K562 (cell line): ENCODE data around the gene SLC4A3. TPM values are rescaled to one million over a fixed set of nuclear protein-coding genes. Genes with fewer than 3 reads are reported as not detected.

Experiments
- ATAC-seq: fragments of 200-7000 bp; cut with Tn5 transposase; 3 replicates; pipeline ENCODE4 v1.9.1; 2020; ENCODE audit warnings: moderate library complexity
- BruUV-seq: library from RNA; stranded (reverse); fragments of 400-500 nt; replicated peaks from 2 replicates; lab custom pipeline; 2021; lab: Mats Ljungman, UMichigan
- CTCF ChIA-PET: fragments of 300-600 bp; formaldehyde crosslinking; extraction: SDS; loops from one replicate; lab custom pipeline; 2021; ENCODE audit warnings: low intra/inter-chr PET ratio; lab: Yijun Ruan, JAX
- POLR2A ChIA-PET: fragments of 300-600, 350-650 bp; sonication (Branson Sonifier 250); formaldehyde crosslinking; extraction: SDS; loops from one replicate; lab custom pipeline; 2021; ENCODE audit warnings: antibody characterized with exemption, inconsistent platforms; lab: Yijun Ruan, JAX
- DNase-seq, 4 experiments: peaks; one replicate each; pipeline versions ENCODE4 v3.0.0 to v3.0.0-alpha.2; 2011 to 2018; ENCODE audit warnings: low spot score in 3 of 4, mixed read lengths in 3 of 4; ENCODE audit errors: extremely low read depth in 1 of 4
- FAIRE-seq: peaks from 2 replicates; lab custom pipeline; 2011; peaks lifted over from hg19 to GRCh38; lab: Jason Lieb, UNC
- H2AFZ ChIP-seq: 2 replicates; pipeline ENCODE4 v1.6.0; 2011; ENCODE audit warnings: low read depth, low read length, control low read depth, inconsistent platforms
- H3K27ac ChIP-seq: fragments of 200-600 bp; 3 replicates; pipeline ENCODE4 v1.8.0; 2011; ENCODE audit warnings: low read depth, mild to moderate bottlenecking, control low read depth, inconsistent platforms, low read length, moderate library complexity, mixed read lengths; ENCODE audit errors: extremely low read depth
- H3K27me3 ChIP-seq, 2 experiments: fragments of 300-600 bp in 1 of 2; 2 replicates in 1 of 2; 3 replicates in 1 of 2; pipeline versions ENCODE4 v1.6.0 to v1.8.0; 2011; ENCODE audit warnings: inconsistent platforms in 2 of 2, low read length in 2 of 2, mild to moderate bottlenecking in 1 of 2, mixed read lengths in 1 of 2, moderate library complexity in 1 of 2; ENCODE audit not compliant: control insufficient read depth in 2 of 2, insufficient read depth in 2 of 2
- H3K36me3 ChIP-seq: fragments of 300-600 bp; 3 replicates; pipeline ENCODE4 v1.8.0; 2011; ENCODE audit warnings: mild to moderate bottlenecking, low read length, inconsistent platforms; ENCODE audit not compliant: control insufficient read depth, insufficient read depth
- H3K4me1 ChIP-seq, 2 experiments: fragments of 200-600 bp in 1 of 2; replicated peaks in 1 of 2; 2 replicates in 1 of 2; 3 replicates in 1 of 2; pipeline versions ENCODE4 v1.5.1 to v1.8.0; 2011; ENCODE audit warnings: inconsistent platforms in 2 of 2, low read length in 2 of 2, mild to moderate bottlenecking in 1 of 2, mixed read lengths in 1 of 2, moderate library complexity in 1 of 2; ENCODE audit not compliant: control insufficient read depth in 2 of 2, insufficient read depth in 2 of 2
- H3K4me2 ChIP-seq: 2 replicates; pipeline ENCODE4 v1.6.1; 2011; ENCODE audit warnings: low read length, control low read depth, inconsistent platforms, mixed read lengths; ENCODE audit not compliant: insufficient read depth
- H3K4me3 ChIP-seq: fragments of 200-600 bp; sonication (generic), shearing (Covaris generic); 2 replicates; pipeline ENCODE4 v1.5.1; 2016; ENCODE audit warnings: control low read depth, inconsistent platforms
- H3K79me2 ChIP-seq: fragments of 200-600 bp; 3 replicates; pipeline ENCODE4 v1.8.0; 2011; ENCODE audit warnings: low read length, inconsistent platforms; ENCODE audit not compliant: control insufficient read depth, insufficient read depth
- H3K9ac ChIP-seq, 2 experiments: 2 replicates each; pipeline versions ENCODE4 v1.6.0 to v1.6.1; 2011; ENCODE audit warnings: low read depth in 2 of 2, low read length in 2 of 2, control low read depth in 1 of 2, inconsistent platforms in 1 of 2, mild to moderate bottlenecking in 1 of 2, mixed read lengths in 1 of 2; ENCODE audit not compliant: insufficient read depth in 1 of 2
- H3K9me1 ChIP-seq: one replicate; pipeline ENCODE4 v1.6.0; 2011; ENCODE audit warnings: inconsistent platforms, mild to moderate bottlenecking, low read length, moderate library complexity; ENCODE audit not compliant: control insufficient read depth, insufficient read depth
- H3K9me3 ChIP-seq: replicated peaks from 2 replicates; pipeline ENCODE4 v1.5.1; 2011; ENCODE audit warnings: low read depth, low read length, inconsistent platforms; ENCODE audit not compliant: control insufficient read depth, insufficient read depth
- H4K20me1 ChIP-seq: replicated peaks from 2 replicates; pipeline ENCODE4 v1.6.1; 2011; ENCODE audit warnings: low read length, inconsistent platforms, mixed read lengths; ENCODE audit not compliant: control insufficient read depth, insufficient read depth
- CC2D1A ChIP-seq: fragments of 450-650 bp; IDR thresholded peaks from 2 replicates; pipeline ENCODE4 v1.6.1; 2017; ENCODE audit warnings: mild to moderate bottlenecking
- MECOM ChIP-seq: fragments of 250-450 bp; sonication (Bioruptor Pico); IDR thresholded peaks from 2 replicates; pipeline ENCODE4 v1.8.0; 2022; ENCODE audit warnings: inconsistent platforms
- NFIC ChIP-seq: fragments of 450-650 bp; IDR thresholded peaks from 2 replicates; pipeline ENCODE4 v1.6.1; 2017; ENCODE audit warnings: mild to moderate bottlenecking, inconsistent platforms
- RFX5 ChIP-seq: IDR thresholded peaks from 2 replicates; pipeline ENCODE4 v1.6.1; 2011; ENCODE audit warnings: low read depth, mild to moderate bottlenecking, improper control_type of control experiment, low read length
- SAFB ChIP-seq: fragments of 200-400 bp; formaldehyde crosslinking; IDR thresholded peaks from 2 replicates; pipeline ENCODE4 v1.6.1; 2017; ENCODE audit warnings: low read depth, low read length, borderline replicate concordance
- SRSF9 ChIP-seq: fragments of 200-400 bp; formaldehyde crosslinking; IDR thresholded peaks from 2 replicates; pipeline ENCODE4 v1.6.1; 2017; ENCODE audit warnings: low read depth, low read length, borderline replicate concordance
- TAF7 ChIP-seq: fragments of 450-650 bp; IDR thresholded peaks from 2 replicates; pipeline ENCODE4 v1.6.1; 2016; ENCODE audit warnings: missing genetic modification characterization, missing compliant biosample characterization
- TBP ChIP-seq: optimal IDR thresholded peaks from 2 replicates; pipeline ENCODE3; 2011; ENCODE audit warnings: low read depth, low read length, improper control_type of control experiment
- ZNF695 ChIP-seq: fragments of 450-650 bp; formaldehyde crosslinking; IDR thresholded peaks from 2 replicates; pipeline ENCODE4 v1.4.0; 2020; ENCODE audit warnings: mild to moderate bottlenecking, moderate library complexity
- ZZZ3 ChIP-seq: fragments of 450-650 bp; IDR thresholded peaks from 2 replicates; pipeline ENCODE4 v1.6.1; 2016; ENCODE audit warnings: antibody characterized with exemption, mild to moderate bottlenecking, moderate library complexity
- WGBS: fragments of 100-300 bp; shearing (Covaris generic); methylation state at CpG from one replicate; pipeline ENCODE4 v1.1.6; 2016; ENCODE audit warnings: low coverage, mixed read lengths; ENCODE audit not compliant: insufficient coverage; ENCODE audit errors: missing lambda C conversion rate; 5-methylcytosine and 5-hydroxymethylcytosine counted together
- in situ Hi-C: fragments of 300-500 bp; cut with MboI; formaldehyde crosslinking; loops from 4 replicates; pipeline ENCODE4 v1.15.0; 2018; ENCODE audit warnings: inconsistent platforms, mixed read lengths
- intact Hi-C: fragments of 100-400 bp; cut with micrococcal nuclease; formaldehyde crosslinking; loops from 2 replicates; pipeline ENCODE4 v1.14.2; 2022
- polyA plus RNA-seq, 8 experiments: library from polyadenylated mRNA; depleted of rRNA in 4 of 8; stranded (reverse) in 5 of 8; unstranded in 3 of 8; fragments of >200 nt; fragmentation: Nextera tagmentation in 2 of 8; fragmentation: Illumina TruSeq in 1 of 8; extraction: Ambion mirVana in 2 of 8; extraction: Trizol in 1 of 8; gene quantifications; 2 replicates each; pipeline versions ENCODE4 v1.2.1 to v1.2.3, GENCODE V29; 2011 to 2014; ENCODE audit warnings: inconsistent platforms in 1 of 8, missing spikeins in 1 of 8
- total RNA-seq, 7 experiments: library from RNA; depleted of rRNA in 6 of 7; stranded (reverse); fragments of >200 nt in 6 of 7; fragmentation: Illumina TruSeq in 2 of 7; extraction: Trizol in 2 of 7; gene quantifications; 2 replicates each; pipeline versions ENCODE4 v1.2.1 to v1.2.3, GENCODE V29; 2011 to 2021; ENCODE audit warnings: low replicate concordance in 1 of 7
- TF ChIP-seq, protein P1 (sequence below): fragments of 250-450 bp; sonication (Bioruptor Pico); IDR thresholded peaks from 2 replicates; pipeline ENCODE4 v1.5.0; 2021; ENCODE audit warnings: mild to moderate bottlenecking, moderate library complexity
- TF ChIP-seq, protein P2 (sequence below): fragments of 250-450 bp; sonication (Bioruptor Pico); IDR thresholded peaks from 2 replicates; pipeline ENCODE4 v1.8.0; 2022; ENCODE audit warnings: inconsistent platforms, mild to moderate bottlenecking, moderate library complexity, borderline replicate concordance

The SLC4A3 gene
- total and polyA plus RNA-seq, 9 of the 15 experiments (the other 6 are each of a cell fraction or from before 2014, with no cell fraction given) = 0.04 to 0.31 (median 0.16) TPM; not detected in 5

DNA sequence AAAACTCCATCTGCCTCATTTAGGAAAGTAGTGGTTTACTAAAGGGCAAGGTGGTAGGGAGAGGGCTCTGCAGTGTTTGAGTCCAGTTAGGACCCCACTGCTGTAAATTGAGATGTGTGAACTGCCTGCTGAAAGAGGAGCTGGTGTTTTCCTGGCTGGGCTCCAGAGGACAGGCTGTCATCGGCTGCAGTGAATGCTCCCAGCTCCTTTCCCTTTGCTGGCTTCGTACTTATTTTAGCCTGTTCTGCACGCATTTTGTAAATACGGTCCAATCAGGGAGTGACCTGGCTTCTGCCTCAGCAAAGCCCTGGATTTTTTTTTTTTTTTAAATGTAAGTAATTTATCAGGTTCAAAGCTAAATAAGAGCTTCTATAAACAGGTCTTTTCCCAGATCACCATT lies 37.5 kb downstream of the SLC4A3 start:
- no peaks in the 10 kb centered on the region for H4K20me1 ChIP-seq
- DNase-seq = peak in 1 of 4 experiments; percentile 54
- intact Hi-C loops (no loop called here), in situ Hi-C loops (no loop called here)
- no peaks in the 10 kb centered on the region for H3K36me3 ChIP-seq
- peak overlapping the region; percentile 71 for H2AFZ ChIP-seq
- ChIA-PET POLR2A (interaction anchor here (0.5 to 1.9 kb wide), 2 partner anchors 10 to 19 kb away, joined by 3 to 10 read pairs; no protein-coding TSS in a partner anchor), CTCF (no interaction called here)
- no peaks in the 10 kb centered on the region for H3K27me3 ChIP-seq
- peak; percentile 32 for FAIRE-seq
- TF ChIP-seq NFIC = peak; percentile 71
- TF ChIP-seq ZNF695 (CRISPR knock-in tag) = no peak
- H3K9me3 ChIP-seq = peaks cover 9% of the 10 kb centered on the region; the same call in 1 of the 2 replicates
- H3K4me3 ChIP-seq = no peak overlapping the region
- H3K9ac ChIP-seq = peak overlapping the region; percentile 49 to 55; a peak in 3 of 4 replicates
- peaks cover 3% of the 10 kb centered on the region for H3K9me1 ChIP-seq
- H3K4me1 ChIP-seq = peaks cover 13 to 44% of the 10 kb centered on the region in 2 experiments; a peak in 4 of 5 replicates
- H3K79me2 ChIP-seq = no peaks in the 10 kb centered on the region
- 0 out of 2 replicates have a peak overlapping the region, but pooled peaks have one; percentile 31 for H3K4me2 ChIP-seq
- 11% methylated on average over 3 of the region's 4 CpGs for WGBS
- BruUV-seq = no TSS peak
- peak overlapping the region; percentile 40; the same call in 1 of the 3 replicates for H3K27ac ChIP-seq
- 0 out of 3 replicates have a peak, but pooled peaks have one; percentile 8 for ATAC-seq

DNA sequence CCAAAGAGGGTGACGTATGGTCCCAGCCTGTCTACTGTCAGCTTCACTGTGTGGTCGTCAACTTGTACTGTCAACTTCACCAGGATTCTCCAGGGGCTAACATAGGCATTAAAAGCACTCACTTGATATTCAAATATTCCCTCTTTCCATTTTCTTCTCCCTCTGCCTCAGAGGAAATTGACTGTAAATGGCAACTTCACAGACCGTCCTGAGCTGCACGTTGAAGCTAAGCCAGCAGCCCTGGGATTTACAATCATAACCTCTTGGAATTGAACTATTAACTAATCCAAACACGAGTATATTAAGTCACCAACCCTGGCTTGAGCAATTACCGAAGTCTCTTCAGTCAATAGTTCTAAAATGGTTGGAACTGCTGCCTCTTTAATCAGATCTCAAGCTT lies 38.5 kb downstream of the SLC4A3 start:
- no peak for DNase-seq
- POLR2A ChIA-PET = no interaction called here
- Histone ChIP-seq H3K9me1 (peaks cover 3% of the 10 kb centered on the region), H2AFZ (0 out of 2 replicates have a peak overlapping the region, but pooled peaks have one; percentile 9), H3K36me3 (no peaks in the 10 kb centered on the region), H3K4me1 (peaks cover 13 to 35% of the 10 kb centered on the region in 2 experiments; a peak in 4 of 5 replicates), H3K4me2 (no peak overlapping the region), H3K4me3 (no peak overlapping the region), H3K27ac (no peak overlapping the region), H3K9me3 (peaks cover 5% of the 10 kb centered on the region; the same call in 1 of the 2 replicates), H4K20me1 (no peaks in the 10 kb centered on the region), H3K9ac (no peak overlapping the region), H3K79me2 (no peaks in the 10 kb centered on the region), H3K27me3 (no peaks in the 10 kb centered on the region)
- FAIRE-seq = no peak
- CTCF ChIA-PET = no interaction called here
- in situ Hi-C loops = no loop called here
- ATAC-seq = no peak
- no TSS peak for BruUV-seq
- WGBS = 81% methylated on average over 6 of the region's 6 CpGs
- intact Hi-C loops = no loop called here
- TF ChIP-seq SRSF9 (no peak), RFX5 (no peak), TAF7 (no peak), SAFB (no peak), MECOM (CRISPR knock-in tag) (no peak), TBP (no peak), ZZZ3 (no peak), CC2D1A (no peak)
- TF ChIP-seq, protein P1, sequence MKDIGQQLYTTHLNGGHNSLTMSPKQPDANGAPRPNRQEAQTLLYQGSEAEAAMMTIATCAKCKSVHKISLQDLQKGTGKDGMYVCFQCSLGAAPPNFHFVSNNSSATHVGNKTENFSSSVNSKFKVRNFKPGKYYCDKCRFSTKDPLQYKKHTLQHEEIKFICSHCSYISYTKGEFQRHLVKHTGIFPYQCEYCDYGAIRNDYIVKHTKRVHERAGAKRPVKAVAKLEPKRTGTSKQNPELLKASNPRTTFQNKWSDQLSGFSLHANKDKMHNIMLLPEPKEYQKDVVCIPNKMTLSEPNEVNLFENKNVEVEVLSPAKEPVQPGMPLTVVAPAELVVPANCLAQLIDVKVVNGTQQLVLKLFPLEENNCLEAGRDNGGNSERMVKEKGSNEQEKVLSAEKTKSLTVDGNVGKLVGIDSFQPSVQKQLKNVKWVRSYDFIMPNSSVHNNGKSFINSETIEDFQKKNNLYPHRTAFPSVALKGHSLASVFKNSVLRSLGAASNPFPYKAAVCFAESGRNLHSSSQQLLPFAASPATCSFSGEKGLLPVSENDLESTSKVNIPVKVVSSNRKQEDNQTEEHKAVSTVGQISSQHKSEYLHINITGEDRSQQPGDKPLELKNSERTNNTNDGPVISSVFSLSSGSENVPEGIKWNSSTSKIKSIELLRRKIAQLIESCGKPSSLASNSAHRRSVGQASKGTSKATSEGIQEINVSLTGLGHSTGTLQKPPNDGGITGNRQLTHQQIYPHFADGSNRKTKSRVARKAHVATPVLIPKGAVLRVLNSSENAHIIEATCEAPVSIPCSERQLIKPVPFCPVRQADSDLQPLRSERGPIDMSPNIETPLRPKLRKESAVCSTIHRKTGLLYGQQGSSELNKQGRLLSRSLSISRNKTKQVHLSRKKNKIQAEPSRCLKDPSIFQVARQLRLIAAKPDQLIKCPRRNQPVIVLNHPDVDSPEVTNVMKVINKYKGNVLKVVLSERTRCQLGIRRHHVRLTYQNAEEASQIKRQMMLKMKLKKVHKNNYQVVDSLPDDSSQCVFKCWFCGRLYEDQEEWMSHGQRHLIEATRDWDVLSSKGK (CRISPR knock-in tag) = no peak
- TF ChIP-seq, protein P2, sequence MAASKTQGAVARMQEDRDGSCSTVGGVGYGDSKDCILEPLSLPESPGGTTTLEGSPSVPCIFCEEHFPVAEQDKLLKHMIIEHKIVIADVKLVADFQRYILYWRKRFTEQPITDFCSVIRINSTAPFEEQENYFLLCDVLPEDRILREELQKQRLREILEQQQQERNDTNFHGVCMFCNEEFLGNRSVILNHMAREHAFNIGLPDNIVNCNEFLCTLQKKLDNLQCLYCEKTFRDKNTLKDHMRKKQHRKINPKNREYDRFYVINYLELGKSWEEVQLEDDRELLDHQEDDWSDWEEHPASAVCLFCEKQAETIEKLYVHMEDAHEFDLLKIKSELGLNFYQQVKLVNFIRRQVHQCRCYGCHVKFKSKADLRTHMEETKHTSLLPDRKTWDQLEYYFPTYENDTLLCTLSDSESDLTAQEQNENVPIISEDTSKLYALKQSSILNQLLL (CRISPR knock-in tag) = no peak
